DOHH2 (cell line): ENCODE results near the gene ENDOG.

Source experiments
- EZH2phosphoT487 ChIP-seq: fragments of 200-600 bp; sonication (generic); IDR thresholded peaks from 2 replicates; pipeline ENCODE4 v1.6.1; 2017; ENCODE audit warnings: borderline replicate concordance, mild to moderate bottlenecking, antibody characterized with exemption, low read length, moderate library complexity, mixed read lengths
- TF ChIP-seq, protein P1 (sequence below): fragments of 200-600 bp; sonication (generic); IDR thresholded peaks from one replicate; pipeline ENCODE4 v1.5.1; 2014; ENCODE audit warnings: antibody characterized with exemption, mild to moderate bottlenecking, low read depth, low read length; ENCODE audit not compliant: poor library complexity, severe bottlenecking

DNA sequence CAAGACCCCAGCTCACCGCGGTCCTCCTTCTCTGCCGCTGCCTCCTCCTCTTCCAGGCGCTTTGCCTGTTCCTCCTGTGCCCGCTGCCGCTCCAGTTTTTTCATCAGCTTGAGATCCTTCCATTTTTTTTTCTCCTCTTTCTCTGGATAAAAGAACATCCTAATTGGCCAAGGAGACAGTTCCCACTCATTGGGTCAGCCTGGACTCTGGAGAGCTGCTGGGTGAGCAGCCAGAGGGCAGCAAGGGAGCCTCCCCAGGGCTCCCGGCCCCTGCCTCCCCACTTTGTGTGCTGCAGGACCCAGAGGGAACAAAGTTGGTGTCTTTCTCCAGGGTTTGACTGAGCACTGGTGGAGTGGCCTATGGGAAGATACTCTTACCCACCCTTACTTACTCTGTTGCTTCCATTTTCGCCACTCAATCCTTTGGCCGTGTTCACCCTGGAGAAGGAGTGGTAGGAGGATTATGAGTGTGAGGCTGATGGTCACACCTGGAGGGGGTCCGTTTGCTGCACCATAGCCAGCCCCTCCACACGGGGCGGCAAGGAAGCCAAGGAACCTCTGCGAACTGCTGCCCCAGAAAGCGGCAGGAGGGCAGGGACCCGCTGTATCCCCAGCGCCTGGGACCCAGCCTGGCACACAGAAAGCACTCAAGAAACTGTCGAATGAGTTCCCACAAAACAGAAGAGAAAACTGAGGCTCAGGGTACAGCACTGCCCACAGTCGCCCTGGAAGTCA lies 10.6 kb downstream of the ENDOG start:
- TF ChIP-seq, protein P1, sequence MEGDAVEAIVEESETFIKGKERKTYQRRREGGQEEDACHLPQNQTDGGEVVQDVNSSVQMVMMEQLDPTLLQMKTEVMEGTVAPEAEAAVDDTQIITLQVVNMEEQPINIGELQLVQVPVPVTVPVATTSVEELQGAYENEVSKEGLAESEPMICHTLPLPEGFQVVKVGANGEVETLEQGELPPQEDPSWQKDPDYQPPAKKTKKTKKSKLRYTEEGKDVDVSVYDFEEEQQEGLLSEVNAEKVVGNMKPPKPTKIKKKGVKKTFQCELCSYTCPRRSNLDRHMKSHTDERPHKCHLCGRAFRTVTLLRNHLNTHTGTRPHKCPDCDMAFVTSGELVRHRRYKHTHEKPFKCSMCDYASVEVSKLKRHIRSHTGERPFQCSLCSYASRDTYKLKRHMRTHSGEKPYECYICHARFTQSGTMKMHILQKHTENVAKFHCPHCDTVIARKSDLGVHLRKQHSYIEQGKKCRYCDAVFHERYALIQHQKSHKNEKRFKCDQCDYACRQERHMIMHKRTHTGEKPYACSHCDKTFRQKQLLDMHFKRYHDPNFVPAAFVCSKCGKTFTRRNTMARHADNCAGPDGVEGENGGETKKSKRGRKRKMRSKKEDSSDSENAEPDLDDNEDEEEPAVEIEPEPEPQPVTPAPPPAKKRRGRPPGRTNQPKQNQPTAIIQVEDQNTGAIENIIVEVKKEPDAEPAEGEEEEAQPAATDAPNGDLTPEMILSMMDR = no peak
- no peak for TF ChIP-seq EZH2phosphoT487
